EH (cell line): ENCODE measurements around the gene EXOC4.
A peak's percentile ranks its signal among the peaks of the same experiment; 100 is the strongest.

Experiments
- DNase-seq: peaks from one replicate; pipeline ENCODE4 v3.0.0-alpha.2; 2015; ENCODE audit warnings: low read depth

Gene EXOC4

DNA sequence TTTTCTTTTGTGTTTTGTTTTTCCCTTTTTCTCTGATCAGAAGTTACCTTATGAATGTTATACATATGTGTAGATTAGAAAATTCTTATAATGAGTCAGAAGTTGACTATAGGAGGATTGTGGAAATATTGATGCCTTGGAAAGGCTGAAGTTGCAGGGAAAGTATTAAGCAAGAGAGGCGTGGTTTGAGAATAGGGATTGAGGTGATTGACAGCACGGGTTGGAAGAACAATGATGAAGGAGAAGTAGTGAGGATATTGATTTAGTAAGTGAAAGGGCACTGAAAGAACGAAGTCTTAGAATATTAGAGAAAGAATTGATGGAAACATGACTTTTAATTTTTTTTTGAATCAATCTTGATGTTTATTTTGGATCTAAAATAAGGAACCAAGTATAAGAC is 176.0 kb downstream of the EXOC4 start:
- DNase-seq: no peak

DNA sequence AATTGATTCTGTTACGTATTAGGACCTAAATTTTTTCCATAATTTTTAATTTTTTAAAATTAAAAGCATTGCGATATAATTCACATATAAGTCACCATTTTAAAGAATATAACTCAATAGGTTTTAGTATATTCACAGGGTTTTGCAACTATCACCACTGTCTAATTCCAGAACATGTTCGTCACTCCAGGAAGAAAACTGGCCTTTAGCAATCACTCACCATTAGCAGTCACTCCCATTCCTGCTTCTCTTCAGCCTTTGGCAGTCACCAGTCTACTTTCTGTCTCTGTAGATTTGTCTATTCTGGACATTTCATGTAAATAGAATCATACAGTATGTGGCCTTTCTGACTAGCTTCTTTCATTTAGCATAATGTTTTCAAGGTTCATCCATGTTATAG is 176.5 kb downstream of the EXOC4 start:
- DNase-seq: no peak

DNA sequence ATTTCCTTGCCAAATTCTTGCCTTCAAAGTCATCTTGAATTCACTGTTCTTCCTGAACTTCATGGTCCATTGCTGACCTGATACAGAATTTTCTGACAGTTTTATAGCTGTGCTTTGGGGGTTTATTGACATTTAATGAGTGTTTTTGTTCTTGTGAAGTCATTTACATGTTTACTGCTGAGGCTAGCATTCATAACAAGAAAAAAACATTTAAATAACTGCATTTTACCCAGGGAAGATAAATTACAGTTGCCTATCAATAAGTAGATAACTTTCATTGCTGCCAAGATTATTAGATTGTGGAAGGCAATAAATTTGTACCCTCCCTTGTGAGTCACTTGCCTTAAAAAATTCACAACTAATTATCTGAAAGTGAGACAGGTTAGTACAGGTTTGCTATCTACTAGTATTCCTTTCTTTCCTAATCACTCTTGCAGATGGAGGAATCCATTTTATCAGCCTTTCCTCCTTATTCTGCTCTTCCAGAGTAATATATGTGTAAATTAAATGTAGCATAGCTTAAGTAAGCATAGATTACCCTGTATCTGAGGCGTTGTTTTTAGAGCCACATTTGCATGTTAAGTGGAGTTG is 178.4 kb downstream of the EXOC4 start:
- DNase-seq: no peak

DNA sequence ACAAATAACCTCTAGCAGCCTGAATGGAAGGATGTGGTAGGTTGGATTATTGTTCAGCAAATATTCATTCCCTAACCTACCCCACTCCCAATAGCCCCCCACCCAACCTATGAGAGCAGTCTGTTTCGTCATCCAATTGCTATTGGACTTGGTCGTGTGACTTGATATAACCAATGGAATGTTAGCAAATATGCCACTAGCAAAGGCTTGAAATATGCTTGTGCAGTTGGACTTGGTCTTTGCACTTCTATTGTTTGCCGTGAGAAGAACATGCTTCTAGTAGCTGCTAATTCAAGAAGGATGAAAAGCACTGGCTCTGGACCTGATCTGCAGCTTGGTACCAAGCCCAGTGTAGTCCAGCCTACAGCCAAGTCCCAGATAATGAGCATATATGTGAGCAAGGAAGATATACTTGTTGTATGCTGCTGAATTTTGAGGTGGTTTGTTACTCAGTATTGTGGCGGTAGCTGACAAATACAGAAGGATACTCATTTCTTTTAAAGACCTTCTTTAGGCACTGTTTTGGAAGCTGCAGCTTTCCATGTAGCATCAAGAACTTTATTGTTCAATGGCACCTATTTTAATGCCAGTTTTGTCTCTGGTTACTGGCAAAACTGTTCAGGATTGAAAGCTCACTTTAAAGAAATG is 180.4 kb downstream of the EXOC4 start:
- no peak for DNase-seq

DNA sequence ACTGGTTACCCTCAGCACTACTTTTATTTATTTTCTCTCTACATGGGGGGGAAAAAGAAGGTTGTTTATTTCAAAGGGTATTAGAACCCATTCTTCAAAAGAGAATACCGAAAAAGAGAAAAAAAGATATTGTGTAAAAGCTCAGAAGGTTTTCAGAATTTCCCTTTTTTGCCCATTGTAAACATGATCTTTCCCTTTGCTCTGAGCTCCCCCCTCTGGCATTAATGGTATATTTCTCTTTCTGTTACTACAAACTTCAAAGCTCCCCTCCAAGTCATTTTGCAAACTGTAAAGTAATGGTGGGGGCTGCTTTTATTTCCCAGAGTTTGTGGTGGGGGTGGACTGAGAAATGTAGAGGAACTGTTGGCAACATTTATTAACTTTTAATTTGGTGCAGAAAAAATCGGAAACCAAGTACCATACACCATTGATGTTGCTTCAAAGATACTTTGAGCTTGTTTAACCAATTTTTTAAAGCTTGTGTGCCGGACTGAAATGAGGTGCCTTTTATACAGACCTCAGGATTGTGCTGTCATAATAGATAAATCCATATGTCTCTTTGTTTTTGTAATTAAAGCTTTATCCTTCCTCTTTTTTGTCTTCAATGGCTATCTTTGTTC is 181.5 kb downstream of the EXOC4 start:
- peak; percentile 52 for DNase-seq

DNA sequence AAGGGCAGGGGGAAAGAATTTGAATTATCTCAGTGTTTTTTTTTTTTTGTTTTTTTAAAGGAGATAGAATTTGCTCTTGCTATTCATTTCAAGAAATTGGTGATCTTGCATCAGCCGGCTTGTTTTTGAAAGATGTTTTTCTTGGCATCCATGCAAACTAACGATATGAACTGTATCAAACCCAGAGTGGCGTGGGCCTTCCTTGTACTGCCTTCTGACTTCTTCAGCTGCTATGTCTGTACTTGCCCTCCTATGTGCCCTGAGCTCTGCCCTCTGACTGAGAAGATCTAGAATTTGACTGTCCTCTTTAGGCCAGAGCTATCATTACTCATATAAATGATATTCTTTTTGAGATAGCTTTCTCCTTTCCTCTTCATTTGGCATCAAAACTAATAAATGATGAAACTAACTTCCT is 183.1 kb downstream of the EXOC4 start:
- peak; percentile 92 for DNase-seq

DNA sequence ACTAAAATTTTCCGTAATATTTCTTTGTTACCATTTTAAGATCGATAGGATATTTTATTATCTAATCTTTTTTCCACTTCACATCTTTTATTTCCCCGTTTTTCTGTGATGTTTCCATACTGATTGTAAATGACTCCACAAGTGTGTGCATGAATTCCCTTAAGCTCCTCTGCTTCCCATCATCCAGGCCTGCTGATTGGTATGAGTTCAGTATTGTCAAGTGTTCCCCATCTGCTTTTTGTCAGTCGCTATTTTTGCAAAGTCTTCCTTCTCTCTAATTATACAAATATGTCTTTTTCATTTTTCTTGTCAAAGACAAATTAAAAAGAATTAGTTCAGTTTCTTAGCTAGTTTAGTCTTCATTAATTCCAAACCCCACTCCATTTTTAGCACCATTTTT is 184.7 kb downstream of the EXOC4 start:
- DNase-seq: no peak

DNA sequence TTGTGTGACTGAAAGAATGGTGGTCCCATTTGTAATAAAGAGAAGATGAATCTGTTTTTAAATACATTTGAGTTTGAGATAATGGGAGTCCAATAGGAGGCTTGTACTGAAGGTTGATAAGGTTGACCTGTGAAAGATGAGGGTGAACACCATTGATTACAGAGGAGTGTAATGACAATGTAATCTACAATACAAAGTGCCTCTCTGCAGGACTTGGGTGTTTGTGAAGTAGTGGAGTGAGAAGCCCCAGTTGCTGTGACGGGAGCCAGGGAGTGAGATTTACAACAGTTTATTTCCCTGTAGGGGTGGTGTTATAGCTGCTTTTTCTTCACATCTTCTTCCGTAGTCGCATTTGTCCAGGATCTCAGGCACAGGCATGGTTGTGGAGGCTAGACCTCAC is 189.9 kb downstream of the EXOC4 start:
- no peak for DNase-seq

DNA sequence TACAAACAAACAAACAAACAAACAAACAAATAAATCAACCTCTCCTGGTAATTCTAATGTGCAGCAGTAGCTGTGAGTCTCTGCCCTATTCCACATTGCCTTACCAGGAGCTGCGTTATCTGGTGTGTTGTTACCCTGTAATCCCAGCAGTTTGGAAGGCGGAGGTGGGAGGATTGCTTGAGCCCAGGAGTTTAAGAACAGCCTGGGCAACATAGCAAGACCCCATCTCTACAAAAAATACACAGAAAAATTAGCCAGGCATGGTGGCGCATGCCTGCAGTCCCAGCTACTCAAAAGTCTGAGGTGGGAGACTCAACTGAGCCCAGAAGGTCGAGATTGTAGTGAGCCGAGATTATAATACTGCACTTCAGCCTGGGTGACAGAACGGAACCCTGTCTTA is 192.7 kb downstream of the EXOC4 start:
- DNase-seq: no peak

DNA sequence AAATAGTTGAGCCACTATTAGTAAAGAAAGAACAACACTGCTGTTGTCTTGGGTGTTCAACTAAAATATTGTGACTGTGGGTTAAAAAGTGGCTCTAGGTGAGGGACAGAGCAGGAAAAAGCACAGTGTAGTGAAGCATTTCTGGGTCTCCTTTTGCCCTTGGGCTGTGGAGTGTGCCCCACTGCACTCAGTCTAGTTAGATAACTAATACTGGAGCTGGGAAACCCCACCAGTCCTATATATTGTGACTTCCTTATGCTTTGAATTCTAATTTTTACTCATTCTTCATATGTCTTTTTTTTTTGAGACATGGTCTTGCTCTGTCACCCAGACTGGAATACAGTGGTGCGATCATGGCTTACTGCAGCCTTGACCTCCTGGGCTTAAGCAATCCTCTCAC is 195.1 kb downstream of the EXOC4 start:
- no peak for DNase-seq

DNA sequence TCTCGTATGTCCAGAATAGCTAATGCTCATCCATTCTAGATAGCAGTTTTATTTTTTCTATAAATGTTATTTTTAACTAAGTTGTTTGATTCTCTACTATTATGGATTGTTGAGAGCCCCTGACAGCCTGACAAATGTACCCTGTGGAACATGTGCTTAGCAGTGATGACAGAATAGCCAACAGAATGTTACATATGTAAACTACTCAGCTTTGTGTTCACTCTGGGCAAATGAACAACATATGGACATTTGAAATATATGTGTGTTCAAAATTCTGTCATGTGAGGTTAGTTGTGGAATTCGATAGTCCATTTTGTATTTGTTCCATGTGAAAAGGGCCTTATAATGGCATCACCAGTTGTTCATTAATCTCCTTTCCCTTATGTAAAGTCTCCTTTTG is 199.7 kb downstream of the EXOC4 start:
- no peak for DNase-seq

DNA sequence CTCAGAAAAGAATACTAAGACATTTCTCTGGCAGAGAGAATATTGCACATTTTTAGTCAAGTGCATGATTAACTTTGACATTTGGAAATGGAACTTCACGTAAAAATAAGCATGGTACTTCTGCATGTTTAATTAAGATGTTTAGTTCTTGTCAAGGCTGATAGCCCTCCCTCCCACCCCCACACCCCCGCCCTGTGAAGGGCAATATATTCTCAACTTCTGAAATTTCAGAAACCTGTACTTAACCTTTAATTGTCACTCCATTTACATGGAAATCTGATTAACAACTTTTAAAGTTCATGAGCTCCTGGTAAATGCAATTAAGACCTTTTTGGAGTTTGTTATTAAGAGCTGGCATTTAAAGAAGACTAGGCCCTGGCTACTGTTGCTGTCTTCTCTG is 205.8 kb downstream of the EXOC4 start:
- no peak for DNase-seq

DNA sequence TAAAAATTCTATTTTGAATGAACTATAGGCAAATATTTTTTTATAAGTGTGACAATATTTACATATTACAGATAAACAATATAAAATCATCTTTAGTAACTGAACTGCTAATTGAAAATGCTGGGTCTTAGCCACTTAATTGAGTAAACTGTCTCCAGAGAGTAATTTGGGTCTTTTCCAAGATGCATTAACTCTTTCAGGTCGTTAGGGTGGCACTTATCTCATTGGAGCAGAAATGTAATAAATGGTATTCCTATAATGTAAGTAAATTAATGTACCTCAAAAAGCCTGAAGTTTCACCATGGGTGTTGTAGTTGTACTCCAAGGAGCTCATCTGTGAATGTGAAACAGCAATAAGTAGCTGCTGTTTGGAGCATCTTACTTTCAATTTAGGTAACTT is 208.5 kb downstream of the EXOC4 start:
- no peak for DNase-seq

DNA sequence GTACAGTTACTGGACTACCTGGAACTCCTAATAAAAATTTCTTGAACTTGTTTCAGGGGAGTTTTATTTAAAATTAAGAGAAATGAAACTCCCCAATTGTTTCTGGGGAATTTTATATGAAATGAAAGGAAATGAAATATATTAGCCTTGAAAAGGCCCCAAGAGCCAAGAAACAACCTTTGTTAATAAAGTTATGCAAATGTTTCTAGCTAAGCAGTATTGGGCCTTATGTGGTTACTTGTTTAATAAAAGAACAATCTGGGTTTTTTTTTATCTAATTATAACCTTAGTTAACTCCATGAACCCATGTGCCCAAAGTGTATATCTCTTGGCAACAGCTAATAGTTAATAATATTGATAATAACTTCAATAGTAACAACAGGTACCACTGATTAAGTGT is 222.8 kb downstream of the EXOC4 start:
- no peak for DNase-seq

DNA sequence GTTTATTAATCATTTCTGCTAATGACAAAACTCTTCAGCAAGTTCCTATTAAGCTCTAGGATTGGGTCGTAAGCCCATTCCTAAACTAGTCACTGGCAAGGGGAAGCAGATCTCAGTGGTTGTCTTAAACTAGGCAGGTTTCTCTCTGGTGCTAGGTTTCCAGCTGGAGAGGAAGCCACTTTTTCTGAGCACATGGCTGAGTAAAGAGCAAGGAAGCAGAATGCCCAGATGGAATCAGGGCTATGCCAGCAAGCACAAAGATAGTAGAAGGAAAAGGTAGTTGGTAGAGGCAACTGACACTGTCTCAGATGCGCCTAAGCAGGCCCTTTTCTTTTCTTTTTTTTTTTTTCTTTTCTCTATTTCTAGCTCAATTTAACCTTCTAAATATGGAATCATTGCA is 224.9 kb downstream of the EXOC4 start:
- DNase-seq: no peak

DNA sequence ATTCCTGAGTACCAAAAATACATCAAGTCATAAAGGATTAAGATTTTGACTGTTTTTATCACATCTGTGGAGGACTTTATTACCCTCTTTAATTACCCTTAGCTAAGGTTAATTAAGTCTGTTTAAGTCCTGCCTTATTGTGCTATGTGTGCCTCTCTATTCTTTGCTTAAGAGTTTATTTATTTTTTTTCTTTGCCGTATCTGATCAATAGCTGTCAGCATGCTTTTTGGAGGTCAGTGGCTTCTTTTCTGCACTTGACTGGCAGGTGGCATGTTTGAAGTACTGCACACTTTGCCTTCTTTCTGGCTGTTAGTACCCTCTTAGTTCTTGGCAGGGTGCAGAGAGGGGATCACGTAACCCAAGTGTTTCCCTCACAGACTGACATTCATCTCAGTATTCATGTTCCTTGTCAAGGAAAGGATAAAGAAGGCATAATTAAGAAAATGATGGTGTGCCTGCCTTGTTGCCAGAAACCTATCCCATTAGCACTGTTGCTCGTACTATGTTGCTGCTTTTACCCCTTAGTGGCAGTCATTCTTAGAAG is 225.8 kb downstream of the EXOC4 start:
- no peak for DNase-seq

DNA sequence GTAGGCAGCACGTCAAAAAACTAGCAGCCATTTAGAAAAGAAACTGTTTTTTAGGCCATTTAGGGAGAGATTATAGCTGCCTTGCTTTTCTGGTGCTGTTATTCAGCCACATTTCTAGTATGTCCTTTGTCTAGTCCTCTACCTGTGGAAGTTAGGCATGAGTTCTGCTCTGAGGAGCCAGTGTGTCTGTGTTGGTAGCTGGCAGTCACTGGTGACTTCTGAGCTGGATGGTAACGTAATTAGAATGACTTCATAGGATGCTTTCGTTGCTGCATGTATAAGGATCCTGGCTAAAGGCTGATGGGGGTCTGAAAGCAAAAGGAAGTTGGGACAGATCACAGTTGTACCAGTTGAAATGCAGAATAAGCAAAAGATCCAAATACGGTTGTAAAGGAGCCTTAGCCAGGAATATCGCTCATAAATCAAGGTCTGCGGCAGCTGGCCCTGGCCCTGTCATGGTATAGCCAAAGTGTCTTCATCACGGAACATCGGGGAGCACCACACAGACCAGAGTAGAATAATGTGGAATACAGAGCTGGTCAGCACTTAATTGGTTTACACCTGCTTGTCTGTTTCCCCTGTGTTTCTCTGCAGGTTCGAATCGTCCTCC is 226.7 kb downstream of the EXOC4 start:
- DNase-seq: no peak

DNA sequence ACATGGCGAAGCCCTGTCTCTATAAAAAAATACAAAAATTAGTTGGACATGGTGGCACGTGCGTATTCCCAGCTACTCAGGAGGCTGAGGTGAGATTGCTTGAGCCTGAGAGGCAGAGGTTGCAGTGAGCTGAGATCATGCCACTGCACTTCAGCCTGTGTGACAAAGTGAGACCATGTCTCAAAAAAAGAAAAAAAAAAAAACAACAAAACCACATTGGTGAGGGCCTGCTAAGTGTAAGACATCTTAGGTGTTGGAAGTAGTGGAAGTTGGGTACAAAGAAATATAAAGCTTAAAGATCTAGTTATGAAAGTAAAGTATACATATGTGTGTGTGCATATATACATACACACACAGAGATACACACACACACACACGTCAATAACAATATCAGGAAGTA is 228.0 kb downstream of the EXOC4 start:
- DNase-seq: no peak

DNA sequence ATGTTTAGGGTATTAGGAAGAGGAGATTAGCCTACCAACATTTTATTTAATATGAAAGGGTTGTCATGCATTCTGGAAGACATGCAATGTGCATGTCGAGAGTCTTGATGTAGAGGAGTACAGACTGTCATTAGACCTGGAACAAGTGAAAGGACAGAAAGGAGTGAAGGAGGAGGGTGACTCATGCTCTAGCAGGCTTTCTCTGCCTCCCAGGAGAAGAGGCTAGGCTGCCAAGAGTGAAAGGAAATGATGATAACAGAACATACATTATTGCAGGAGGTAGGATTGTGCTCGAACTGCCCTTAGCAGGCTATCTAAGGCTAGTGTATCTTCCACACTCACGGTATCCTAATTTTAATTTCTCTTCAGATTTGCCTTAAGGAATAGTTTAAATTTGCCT is 228.8 kb downstream of the EXOC4 start:
- peak; percentile 73 for DNase-seq

DNA sequence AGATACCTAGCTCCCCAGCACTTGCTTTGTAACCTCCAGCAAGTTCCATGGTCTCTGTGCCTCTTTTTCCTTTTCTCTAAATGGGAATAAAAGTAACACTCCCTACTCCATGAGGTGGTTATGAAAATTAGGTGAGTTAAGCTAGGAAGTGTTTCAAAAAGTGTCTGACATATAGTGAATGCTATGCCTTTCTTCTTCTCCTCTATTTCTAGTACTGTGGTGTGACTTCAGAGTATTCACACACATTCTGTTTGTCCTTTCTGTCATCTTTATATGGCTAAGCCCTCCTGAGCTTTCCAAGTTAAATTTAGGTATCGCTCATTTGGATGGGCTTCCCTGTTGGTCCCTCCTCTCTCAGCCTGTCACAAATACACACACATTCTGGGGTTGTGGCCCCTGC is 229.7 kb downstream of the EXOC4 start:
- DNase-seq: no peak

DNA sequence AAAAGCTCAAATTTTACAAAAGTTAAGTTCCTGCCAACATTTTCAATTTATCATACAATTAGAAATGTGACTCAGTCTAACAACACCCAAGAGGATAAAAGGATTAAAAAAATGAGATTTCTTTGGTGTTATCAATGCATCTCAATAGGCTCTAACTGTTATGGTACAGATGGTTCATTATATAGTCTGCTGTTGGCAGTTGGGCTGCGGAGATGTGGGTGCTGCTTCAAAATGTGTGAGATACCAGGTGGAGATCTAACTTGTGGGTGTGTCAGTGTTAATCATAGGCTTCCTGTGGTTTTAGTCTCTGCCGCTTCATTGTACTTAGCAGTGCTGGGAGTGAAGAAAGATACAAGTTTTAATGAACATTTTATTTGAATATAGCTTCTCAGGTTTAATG is 231.2 kb downstream of the EXOC4 start:
- DNase-seq: no peak

DNA sequence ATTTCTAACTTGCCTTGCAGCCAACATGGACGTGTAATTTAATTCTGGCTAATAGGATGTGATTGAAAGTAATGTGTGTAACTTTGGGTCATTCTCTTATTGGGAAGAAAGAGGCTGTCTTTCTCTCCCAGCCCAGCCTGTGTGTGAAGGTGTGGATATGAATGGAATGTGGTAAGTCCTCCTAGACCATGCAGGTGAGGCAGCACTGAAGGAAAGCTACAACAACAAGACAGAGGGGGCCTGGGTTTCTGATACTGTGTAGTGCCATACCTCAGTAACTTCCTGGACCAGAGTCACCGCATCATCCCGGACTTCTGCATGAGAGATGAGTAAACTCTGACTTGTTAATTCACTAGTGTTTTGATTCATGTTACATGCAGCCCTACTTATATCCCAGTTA is 237.0 kb downstream of the EXOC4 start:
- DNase-seq: no peak

DNA sequence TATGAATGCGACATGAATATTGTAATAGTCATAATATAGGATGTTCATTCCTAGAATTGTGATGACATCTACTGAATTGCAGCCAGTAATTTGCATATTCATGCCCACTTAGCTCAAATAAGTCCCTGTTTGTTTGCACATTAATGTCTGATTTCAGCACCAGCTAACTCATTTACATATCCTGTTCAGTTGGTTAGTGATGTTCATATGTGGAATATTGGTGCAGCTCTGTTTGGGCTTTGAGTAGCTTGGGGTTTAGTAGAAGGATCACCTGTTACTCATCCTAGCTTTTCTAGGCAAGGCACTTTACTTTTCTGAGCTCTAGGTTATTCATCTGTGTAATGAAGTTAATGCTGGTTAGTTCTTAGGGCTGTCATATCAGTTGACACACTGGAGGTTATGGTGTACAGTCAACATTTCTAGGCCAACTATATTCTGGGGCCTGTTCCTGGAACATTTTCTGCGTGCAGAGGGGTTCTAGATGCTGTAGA is 238.4 kb downstream of the EXOC4 start:
- no peak for DNase-seq
